ENCODE measurements around the gene RNLS.

RNLS gene

DNA sequence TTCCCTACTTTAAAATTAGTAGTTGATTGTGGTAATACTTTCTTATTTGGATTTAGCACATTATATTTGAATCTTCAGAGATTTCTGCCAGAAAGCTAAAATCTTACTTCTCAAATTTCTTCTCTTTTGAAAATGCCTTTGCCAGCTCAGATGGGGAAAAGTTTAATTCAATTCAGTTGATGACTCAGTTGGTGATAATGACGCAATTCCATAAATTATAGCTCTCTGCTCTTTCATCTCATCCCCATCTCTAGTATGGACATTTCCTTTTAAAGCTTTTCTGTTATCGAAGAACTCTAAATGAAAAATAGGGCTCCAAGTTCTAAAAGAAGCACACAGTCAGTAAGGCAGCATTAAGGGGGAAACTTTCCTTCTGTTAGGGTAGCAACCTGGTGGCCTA, 25.5 kb downstream of the RNLS start:
- no peak overlapping the region for H3K4me3 ChIP-seq (ENCODE audit: insufficient read depth, low read length, poor library complexity, severe bottlenecking)
- no peak overlapping the region for H3K9ac ChIP-seq (ENCODE audit: low read length)
- H3K27ac ChIP-seq (ENCODE audit: low read depth, low read length): no peak overlapping the region
- H2AFZ ChIP-seq (ENCODE audit: low read depth, low read length, severe bottlenecking): no peak overlapping the region
- no peaks in the 10 kb centered on the region for H3K9me2 ChIP-seq (replicated peaks; ENCODE audit: insufficient read depth, low read length)
- TF ChIP-seq CTCF (IDR thresholded peaks at IDR 0.05; ENCODE audit: insufficient read depth, low read length, poor library complexity, severe bottlenecking): no peak
- no peak for TF ChIP-seq EZH2phosphoT487 (conservative IDR thresholded peaks at IDR 0.05; ENCODE audit: low read length)
- no peaks in the 10 kb centered on the region for H3K36me3 ChIP-seq (ENCODE audit: low read length)
- H3K79me2 ChIP-seq (ENCODE audit: insufficient read depth, low read length): no peaks in the 10 kb centered on the region
- no peaks in the 10 kb centered on the region for H4K20me1 ChIP-seq (ENCODE audit: low read depth, low read length)
- H3F3A ChIP-seq (ENCODE audit: insufficient read depth): no peaks in the 10 kb centered on the region
- no peaks in the 10 kb centered on the region for H3K9me3 ChIP-seq (ENCODE audit: insufficient read depth, low read length)
- H3K27me3 ChIP-seq (ENCODE audit: low read length): no peaks in the 10 kb centered on the region
- H3K4me2 ChIP-seq (ENCODE audit: low read depth, low read length, poor library complexity, severe bottlenecking): no peak overlapping the region

- H3K36me3 ChIP-seq (ENCODE audit: low read length): no peaks in the 10 kb centered on the region
- no peak overlapping the region for H3K27ac ChIP-seq (ENCODE audit: low read depth, low read length)
- no peaks in the 10 kb centered on the region for H3K79me2 ChIP-seq (ENCODE audit: insufficient read depth, low read length)
- H3K9me2 ChIP-seq (replicated peaks; ENCODE audit: insufficient read depth, low read length): no peaks in the 10 kb centered on the region
- H3F3A ChIP-seq (ENCODE audit: insufficient read depth): no peaks in the 10 kb centered on the region; the same call in 1 of the 2 replicates
- no peaks in the 10 kb centered on the region for H3K27me3 ChIP-seq (ENCODE audit: low read length)
- no peak overlapping the region for H3K4me2 ChIP-seq (ENCODE audit: low read depth, low read length, poor library complexity, severe bottlenecking)
- no peak overlapping the region for H2AFZ ChIP-seq (ENCODE audit: low read depth, low read length, severe bottlenecking)
- no peaks in the 10 kb centered on the region for H4K20me1 ChIP-seq (ENCODE audit: low read depth, low read length)
- TF ChIP-seq CTCF (IDR thresholded peaks at IDR 0.05; ENCODE audit: insufficient read depth, low read length, poor library complexity, severe bottlenecking) (no peak), EZH2phosphoT487 (conservative IDR thresholded peaks at IDR 0.05; ENCODE audit: low read length) (no peak)
- no peak overlapping the region for H3K9ac ChIP-seq (ENCODE audit: low read length)
- no peaks in the 10 kb centered on the region for H3K9me3 ChIP-seq (ENCODE audit: insufficient read depth, low read length)
- no peak overlapping the region for H3K4me3 ChIP-seq (ENCODE audit: insufficient read depth, low read length, poor library complexity, severe bottlenecking)
Measured at GRCh38 chr10:88557256-88557655, 25.9 kb downstream of the RNLS start.

DNA sequence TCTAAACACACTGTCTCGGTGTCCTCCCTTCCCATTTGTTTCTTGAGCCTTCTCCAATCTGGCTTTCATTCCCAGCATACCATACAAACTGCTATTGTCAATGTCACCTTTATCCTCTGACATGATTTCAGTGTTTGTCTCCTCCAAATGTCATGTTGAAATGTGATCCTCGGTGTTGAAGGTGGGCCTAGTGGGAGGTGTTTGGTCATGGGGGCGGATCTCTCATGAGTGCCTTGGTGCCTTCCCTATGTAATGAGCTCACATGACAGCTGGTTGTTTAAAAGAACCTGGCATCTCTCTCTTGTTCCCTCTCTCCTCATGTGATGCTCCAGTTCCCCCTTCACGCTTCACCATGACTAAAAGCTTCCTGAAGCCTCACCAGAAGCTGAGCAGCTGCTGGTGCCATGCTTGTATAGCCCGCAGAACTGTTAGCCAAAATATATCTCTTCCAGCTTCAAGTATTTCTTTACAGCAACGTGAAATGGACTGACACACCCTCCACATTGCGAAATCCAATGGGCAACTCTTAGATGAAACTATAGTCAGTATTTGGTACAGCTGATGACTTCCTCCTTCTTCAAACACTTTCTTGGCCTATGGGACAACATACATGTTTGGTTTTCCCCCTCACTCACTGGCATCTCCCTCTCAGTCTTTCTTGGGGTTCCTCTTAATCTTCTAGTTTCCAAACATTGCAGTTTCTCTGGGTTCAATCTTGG, 27.8 kb downstream of the RNLS start:
- H3K36me3 ChIP-seq (ENCODE audit: low read length): no peaks in the 10 kb centered on the region
- TF ChIP-seq EZH2phosphoT487 (conservative IDR thresholded peaks at IDR 0.05; ENCODE audit: low read length): no peak
- TF ChIP-seq CTCF (IDR thresholded peaks at IDR 0.05; ENCODE audit: insufficient read depth, low read length, poor library complexity, severe bottlenecking): no peak
- no peak overlapping the region for H3K4me2 ChIP-seq (ENCODE audit: low read depth, low read length, poor library complexity, severe bottlenecking)

More for the DNA sequence above, 27.8 kb downstream of the RNLS start:
- Histone ChIP-seq H2AFZ (ENCODE audit: low read depth, low read length, severe bottlenecking) (no peak overlapping the region), H4K20me1 (ENCODE audit: low read depth, low read length) (no peaks in the 10 kb centered on the region), H3K9ac (ENCODE audit: low read length) (no peak overlapping the region), H3K27ac (ENCODE audit: low read depth, low read length) (no peak overlapping the region), H3K79me2 (ENCODE audit: insufficient read depth, low read length) (no peaks in the 10 kb centered on the region), H3K27me3 (ENCODE audit: low read length) (no peaks in the 10 kb centered on the region), H3K4me3 (ENCODE audit: insufficient read depth, low read length, poor library complexity, severe bottlenecking) (no peak overlapping the region), H3K9me2 (replicated peaks; ENCODE audit: insufficient read depth, low read length) (no peaks in the 10 kb centered on the region), H3K9me3 (ENCODE audit: insufficient read depth, low read length) (no peaks in the 10 kb centered on the region), H3F3A (ENCODE audit: insufficient read depth) (no peaks in the 10 kb centered on the region; the same call in 1 of the 2 replicates)
